GM19324 (cell line): ENCODE measurements around the gene HMCN1.
"Not testable (repeated sequence)": the region's sequence is repeated elsewhere in the genome, so short reads cannot be mapped to it uniquely, and the experiment has no call there.

Experiments used
- ATAC-seq: cut with Tn5 transposase; IDR thresholded peaks from one replicate; pipeline ENCODE4 v1.9.1; 2021; ENCODE audit warnings: mild to moderate bottlenecking, moderate library complexity; ENCODE audit not compliant: unreplicated experiment, low FRiP score

HMCN1 gene

DNA sequence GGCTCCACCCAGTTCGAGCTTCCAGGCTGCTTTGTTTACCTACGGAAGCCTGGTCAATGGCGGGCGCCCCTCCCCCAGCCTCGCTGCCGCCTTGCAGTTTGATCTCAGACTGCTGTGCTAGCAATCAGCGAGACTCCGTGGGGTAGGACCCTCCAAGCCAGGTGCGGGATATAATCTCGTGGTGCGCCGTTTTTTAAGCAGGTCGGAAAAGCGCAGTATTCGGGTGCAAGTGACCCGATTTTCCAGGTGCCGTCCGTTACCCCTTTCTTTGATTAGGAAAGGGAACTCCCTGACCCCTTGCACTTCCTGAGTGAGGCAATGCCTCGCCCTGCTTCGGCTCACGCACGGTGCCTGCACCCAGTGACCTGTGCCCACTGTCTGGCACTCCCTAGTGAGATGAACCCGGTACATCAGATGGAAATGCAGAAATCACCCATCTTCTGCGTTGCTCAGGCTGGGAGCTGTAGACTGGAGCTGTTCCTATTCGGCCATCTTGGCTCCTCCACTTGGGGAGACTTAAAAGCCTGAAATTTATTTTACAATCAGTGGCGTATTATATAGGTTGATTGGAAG is 158.7 kb downstream of the HMCN1 start:
- ATAC-seq = not testable (repeated sequence)

DNA sequence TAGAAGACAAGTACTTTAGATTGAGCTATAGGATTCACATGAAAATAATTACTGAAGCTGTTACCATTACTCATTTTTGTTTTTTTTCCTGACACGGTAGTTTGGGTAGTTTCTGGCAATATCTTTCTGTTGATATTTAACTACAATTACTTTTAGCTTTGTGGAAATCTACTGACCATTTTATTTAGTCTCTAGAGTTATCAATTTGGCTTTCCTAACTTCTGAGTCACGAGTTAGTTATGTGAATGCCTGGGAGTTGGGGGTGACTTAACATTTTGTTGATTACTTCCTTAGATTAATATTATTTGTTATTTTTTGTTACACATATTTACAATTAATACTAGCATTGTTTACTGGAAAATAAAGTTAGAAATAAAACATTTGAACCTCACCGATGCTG is 160.6 kb downstream of the HMCN1 start:
- no peak for ATAC-seq

DNA sequence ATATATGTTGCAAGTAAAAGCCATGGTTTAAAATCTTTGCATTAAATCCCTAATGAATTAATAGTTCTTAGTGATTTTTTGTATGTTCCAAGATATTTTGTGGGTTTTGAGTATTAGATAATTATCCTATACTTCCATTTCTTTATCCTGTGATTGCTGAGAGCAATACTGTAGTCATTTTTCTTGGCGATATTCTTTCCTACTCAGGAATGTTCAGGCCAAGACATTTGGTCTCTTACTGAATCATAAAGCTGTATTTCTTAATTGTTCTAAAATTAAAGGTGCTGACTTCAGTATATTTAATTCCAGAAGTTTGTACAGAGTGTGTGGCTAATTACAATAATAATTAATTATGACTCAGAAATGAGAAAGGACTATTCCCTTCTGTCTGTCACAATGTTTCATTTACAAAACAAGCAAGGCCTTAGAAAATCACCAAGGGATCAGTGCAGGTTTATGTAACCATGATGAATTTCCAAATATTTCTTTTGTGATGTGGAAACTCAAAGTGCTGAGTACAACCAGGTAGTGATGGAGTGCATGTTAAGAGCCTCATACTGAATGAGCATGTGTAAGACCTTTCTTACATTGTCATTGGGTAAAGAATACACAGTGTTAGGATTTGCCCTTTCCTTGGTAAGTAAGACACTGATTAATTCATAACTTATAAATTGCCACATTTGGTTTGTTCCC is 161.2 kb downstream of the HMCN1 start:
- no peak for ATAC-seq

DNA sequence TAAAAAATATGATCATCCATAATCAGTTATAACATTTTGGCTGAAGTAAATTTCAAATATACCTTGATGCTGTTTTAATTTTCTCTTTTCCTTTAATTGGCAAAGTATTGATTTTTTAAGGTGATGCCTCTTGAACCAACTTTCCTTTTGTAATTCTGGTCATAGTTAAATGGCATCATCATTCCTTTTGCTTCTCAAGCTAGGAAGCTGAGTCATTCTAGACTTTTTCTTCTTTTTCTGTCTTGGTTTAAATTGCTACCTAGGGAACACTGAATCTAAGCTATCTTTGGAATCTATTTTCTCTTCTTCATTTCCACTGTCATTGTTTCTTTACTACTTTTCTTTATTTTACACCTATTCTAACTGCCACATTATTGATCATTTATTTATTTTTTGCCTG is 162.7 kb downstream of the HMCN1 start:
- no peak for ATAC-seq

DNA sequence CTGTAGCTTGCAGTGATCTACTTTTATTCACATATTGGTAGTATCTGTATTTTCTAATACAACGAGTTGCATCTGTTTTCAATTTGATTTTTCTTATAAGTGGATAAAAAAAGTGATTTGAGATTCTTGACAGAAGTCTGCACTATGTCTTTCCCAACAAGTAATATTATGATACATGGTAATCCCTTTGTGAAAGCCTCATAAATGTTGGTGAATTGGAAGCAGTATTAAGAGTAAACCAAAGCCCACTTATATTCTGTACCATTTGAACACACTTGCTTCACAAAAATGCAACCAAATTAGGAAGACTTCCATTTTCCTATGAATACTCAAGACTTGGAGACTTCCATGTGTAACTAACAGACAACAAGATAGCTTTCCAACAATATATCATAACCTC is 172.0 kb downstream of the HMCN1 start:
- no peak for ATAC-seq

DNA sequence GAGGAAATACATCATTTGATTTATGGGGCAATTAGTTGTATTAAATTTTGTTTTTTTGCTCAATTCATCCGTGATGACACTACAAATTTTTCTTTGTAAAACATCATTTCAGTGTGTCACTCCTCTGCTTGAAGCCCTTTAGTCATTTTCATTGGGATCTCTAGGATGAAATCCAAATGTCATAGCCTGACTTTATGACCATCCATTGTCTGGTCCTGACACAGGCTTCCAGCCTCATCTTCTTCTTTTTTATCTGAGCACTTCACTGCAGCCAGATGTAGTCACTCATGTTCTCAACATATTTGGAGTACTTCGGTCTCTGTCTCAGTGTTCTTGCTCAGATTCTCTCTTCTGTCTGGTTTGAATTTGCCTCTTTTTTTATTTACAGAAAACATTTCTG is 173.1 kb downstream of the HMCN1 start:
- no peak for ATAC-seq

DNA sequence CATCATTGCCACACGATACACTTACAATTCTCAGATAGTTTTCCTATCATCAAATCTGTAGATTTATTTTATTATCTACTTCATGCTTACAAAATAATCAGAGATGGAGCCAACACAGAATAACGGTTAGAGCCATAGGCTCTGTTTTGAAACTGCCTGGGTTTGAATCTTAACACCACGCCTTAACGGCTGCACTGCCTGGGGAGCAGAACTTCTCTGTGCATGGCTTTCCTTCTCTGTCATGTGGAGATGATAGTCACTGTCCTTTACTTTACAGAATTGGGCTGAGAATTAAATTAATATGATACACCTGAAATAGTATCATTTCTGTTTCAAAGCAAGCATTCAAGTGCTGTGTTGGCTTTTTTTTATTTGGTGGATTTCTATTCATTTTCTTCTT is 177.8 kb downstream of the HMCN1 start:
- ATAC-seq = no peak

DNA sequence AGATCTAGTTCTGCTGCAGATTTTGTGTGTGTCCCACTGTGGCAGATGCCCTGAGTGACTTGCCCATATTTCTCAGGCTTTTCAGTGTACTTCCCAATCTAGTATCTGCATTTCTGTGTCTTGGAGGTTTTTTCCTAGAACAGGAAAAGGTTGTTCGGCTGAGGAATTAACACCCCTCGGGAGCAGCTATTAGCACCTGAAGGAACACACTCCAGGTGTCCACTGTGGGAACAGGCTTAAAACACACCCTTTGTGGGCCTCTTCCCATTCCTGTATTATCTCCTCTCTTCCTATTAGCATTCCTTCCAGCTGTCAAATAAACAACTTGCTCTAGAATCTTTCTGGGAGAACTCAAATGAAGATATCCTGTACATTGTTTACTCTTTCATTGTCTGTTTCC is 178.3 kb downstream of the HMCN1 start:
- no peak for ATAC-seq

DNA sequence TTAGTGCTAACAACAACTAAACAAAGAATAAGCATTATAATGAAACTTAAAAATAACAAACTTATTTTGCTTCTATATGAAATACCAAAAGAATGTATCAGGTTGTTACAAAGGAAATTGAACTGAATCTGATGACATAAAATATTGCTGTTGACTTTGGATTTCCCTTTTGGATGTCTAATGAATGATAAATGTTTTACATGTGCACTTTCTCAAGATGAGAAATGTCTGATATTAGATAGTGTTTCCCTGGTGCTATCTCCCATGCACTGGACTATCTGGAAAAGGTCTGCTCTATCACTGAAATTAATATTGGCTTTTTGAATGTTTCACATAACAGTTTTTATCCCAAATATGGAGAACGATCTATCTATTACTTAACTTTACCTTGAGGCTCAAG is 179.9 kb downstream of the HMCN1 start:
- ATAC-seq = no peak

DNA sequence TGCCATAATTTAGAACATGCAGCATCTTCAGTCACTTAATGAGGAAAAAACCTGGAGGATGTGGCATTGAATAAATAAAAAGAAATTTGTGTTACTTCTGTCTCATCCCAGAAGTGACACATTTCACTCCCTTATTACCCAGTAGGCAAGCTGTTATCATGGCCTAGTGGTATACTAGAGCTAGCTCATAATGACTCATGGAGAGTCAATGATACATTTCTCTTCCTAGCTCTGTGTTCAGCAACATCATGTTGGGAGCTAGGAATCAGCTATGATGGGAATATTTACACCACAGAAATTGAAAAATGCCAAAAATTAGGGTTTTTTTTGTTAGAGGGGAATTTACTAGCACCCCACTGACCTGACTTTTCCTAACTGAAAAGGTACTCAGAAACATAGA is 182.7 kb downstream of the HMCN1 start:
- ATAC-seq = no peak

DNA sequence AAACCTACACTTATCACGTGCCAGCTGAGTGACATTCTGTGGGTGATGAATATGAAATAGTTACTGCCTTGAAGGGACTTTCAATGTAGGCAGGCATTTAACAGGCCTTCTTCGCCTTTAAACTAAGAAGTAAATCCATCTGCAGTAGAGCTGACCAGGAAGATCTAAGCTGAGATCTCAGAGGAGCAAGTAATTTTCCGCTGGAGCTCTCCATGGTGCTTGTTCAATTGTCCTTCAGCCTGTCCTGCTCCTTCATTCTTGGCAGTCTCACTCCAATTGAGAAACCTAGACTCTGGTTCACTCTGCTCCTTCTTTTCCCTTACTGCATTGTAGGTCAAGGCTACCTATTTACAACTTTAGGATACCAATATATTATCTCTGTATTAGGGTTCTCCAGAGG is 183.5 kb downstream of the HMCN1 start:
- no peak for ATAC-seq

DNA sequence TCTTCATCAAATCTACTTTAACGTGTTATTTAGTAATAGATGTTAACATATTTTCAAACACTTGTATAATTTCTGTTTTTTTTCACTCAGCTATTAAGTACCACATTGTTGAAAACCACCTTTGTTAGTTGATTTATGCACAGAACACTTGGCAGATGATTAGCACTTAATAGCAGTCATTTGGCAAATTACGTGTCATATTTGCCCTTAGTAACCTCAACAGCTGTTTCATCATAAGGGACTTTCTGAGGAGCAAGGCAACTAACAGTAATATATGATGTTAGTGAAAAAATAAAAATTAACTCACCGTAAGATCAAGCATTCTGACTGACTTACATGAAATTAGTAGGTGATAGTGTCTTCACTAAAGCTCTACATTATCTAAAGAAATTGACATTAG is 186.4 kb downstream of the HMCN1 start:
- no peak for ATAC-seq

DNA sequence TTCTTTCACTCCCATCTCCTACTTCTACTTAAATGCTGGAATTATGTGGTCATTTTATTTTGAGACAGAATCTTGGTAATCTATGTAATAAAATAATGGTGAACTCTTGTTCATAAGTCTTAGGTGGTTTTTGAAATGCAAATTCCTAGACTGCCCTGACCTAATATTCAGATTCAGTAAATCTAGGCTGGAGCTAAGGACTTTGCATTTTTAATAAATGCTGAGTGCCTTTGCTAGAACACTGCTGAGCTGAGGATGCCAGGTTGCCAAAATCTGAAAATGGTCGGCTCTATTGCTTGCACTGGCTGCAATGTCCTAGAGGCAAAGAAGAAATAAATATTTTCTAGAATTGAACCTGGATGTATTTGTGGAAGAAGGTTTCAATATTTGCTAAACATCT is 187.4 kb downstream of the HMCN1 start:
- ATAC-seq = no peak

DNA sequence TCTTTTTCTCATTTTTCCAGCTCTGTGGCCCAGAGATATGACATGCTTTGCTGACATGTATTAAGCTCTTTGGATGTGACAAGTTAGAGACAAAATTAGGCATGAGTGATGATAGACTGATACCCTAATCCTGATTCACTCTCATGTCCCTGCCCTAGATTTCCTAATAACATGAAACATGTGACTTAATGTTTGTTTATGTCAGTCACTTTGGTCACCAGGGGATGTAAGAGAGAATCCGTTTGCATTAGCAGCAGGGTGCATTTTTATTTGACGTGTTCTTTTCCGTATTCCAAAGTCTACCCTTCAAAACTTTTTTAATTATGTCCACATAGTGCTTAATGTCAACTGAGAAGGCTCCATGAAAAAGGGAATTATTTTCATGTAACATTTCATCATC is 192.4 kb downstream of the HMCN1 start:
- ATAC-seq = no peak

DNA sequence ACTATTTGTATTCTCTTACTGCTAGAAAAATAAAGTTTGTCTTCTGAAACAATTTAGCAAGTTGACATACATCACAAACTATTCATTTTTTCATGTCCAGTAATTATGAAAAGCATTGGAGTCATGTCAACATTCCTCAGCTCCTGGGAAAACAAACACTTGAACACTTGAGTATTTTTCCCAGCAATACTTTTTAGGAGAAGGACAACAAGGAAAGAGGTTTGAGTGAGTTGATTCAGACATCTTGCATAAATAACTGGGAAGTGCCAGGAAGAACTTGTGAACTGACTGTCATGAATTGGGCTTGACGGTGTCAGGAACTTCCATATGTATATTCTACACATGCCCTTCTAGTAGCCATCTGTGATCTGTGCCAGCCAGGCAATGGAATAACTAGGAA is 195.6 kb downstream of the HMCN1 start:
- no peak for ATAC-seq

DNA sequence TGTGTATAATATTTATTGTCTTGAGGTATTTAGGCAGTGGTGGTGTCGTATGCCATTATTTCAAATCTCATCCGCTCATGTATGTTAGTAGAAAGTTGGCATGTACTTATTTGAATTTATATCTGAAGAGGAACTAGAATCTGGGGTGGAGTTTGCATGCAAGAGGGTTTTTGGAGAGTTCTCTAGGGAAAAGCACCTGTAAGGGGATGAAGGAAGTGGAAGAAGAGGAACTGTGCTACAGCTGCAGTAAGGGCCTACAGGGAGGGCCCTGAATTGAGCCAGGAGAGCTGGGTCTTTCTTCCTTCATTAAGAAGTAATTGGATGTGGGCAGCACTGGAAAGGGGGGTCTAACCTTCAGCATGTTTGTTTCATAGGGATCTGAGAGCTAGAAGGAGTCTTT is 197.2 kb downstream of the HMCN1 start:
- ATAC-seq = no peak

DNA sequence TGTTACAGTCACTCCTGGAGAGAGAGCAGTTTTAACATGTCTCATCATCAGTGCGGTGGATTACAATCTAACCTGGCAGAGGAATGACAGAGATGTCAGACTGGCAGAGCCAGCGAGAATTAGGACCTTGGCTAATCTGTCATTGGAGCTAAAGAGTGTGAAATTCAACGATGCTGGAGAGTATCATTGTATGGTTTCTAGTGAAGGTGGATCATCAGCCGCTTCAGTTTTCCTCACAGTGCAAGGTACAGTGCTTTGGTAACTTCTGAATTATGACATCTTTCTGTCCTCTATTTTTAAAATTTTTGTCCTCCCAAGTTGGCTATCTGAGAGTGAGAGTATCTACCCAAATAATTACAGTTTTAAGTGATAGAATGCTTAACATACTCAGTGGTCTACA is 199.4 kb downstream of the HMCN1 start:
- ATAC-seq = no peak

DNA sequence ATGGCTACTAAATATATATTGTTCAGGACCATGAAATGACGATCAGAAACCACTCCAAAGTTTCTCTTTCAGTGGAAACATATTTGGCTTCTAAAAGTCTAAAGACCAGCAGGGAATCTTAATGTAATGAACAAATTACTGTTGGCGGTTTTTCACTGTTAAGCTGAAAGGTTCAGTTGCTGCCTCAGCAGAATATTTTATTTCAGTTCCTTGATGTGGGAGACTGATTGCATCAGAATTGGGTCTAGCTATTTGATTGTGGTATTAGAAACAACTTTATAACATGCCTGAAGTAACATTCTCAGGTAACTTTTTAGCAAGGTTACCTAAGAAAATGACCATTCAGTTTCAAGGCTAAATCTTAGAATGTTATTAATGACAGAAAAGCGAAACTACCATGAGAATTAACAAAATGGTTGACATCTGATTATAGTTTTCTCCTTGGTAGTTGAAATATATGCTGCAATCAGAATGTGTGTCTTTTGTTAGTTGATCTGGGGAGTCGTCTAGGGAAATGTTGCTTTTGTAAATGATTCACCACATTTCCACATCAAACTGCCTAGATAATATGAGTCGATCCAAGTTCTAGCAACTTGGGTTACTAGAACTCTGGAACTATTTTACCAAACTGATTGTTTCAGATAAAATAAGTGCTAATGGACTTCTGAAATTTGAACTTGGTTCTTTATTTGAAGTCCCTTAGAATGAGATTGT is 200.4 kb downstream of the HMCN1 start:
- ATAC-seq = no peak

DNA sequence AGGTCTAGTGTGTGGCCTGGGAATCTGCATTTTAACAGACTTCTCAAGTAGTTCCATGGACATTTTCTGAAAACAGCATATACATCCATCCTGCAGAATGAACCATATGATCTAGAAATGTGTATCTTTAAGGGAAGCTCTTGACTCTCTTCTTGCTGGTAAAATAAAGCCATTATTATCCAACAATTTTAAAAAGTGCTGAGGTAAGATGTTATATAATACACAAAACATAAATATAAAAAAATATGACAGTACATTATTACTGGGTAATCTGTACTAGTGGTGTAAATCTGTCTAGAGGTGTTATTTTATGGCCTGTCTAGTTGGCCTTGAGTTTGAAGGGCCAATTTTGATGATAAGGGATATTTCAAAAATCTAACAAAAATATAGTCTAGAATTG is 201.2 kb downstream of the HMCN1 start:
- ATAC-seq = no peak

DNA sequence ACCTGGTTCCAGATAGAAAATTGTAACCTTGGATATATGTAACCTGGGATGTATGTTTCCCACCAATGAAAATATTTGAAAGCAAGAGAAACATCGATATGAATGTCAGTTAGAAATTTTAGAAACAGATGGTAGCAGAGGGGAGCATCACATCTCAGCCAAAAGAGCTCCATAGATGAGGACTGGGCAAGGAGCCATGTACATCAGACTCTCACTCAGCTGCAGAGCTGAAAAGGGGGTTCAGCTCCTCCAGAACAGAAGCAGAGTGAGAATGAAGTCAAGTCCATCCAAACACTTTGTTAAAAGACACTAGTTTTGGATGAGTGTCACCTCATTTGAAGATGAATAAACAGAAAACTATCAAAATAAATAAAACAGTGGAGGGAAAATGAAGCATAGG is 202.4 kb downstream of the HMCN1 start:
- ATAC-seq = no peak

DNA sequence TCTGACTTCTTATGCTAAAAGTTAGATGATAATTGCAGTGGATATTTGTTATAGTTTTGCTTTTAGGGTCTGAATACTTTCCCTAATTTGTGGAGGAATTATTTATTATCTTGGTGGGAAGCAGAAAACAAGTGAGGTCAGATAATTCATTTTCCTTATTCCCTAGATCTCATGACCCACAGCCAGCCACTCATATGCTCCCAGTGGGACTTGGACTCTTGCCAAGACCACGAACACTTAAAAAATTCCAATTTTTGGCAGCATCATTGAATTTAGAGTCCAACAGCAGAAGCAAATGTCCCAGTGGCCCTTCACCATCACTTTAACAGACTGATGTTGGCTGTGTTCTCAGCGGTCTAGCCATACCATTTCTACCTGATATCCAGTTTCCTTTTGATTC is 204.2 kb downstream of the HMCN1 start:
- ATAC-seq = no peak

DNA sequence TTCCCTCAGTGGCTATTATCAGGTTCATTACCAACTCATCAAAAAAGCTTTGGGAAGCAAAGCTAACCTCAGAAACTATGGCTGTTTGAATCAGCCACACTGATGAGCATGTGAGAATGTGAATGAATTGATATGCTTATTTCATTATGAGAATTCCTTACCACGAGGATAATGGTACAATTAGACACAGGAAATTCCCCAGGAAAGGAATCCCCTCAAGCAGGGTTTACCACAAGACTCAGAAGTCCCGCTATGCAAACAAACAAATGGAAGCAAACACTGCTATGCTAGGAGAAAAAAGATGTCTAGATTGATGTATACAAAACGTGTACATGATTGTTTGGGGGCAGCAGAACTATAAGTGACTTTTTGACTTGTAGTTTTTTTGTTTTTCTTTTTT is 205.0 kb downstream of the HMCN1 start:
- ATAC-seq = no peak
